Endothelial cell of umbilical vein (primary cell): Measurements from ENCODE around the gene TBCD. TPM values are rescaled to one million over a fixed set of nuclear protein-coding genes. Genes with fewer than 3 reads are reported as not detected.

Experiments
- BruUV-seq: library from RNA; stranded (reverse); fragments of 400-500 nt; replicated peaks from 2 replicates; lab custom pipeline; 2021; lab: Mats Ljungman, UMichigan
- CTCF ChIA-PET: fragments of 300-600, 350-600 bp; sonication (Branson Sonifier 250); formaldehyde crosslinking; loops from one replicate; lab custom pipeline; 2021; ENCODE audit warnings: antibody characterized with exemption, inconsistent platforms; lab: Charles Lee
- POLR2A ChIA-PET: fragments of 300-600, 350-600 bp; sonication (Branson Sonifier 250); formaldehyde crosslinking; loops from one replicate; lab custom pipeline; 2021; ENCODE audit warnings: antibody characterized with exemption, inconsistent platforms; lab: Charles Lee
- DNase-seq: peaks from one replicate; pipeline ENCODE4 v3.0.0-alpha.2; 2011; ENCODE audit warnings: low read depth, low spot score
- FAIRE-seq: peaks from 2 replicates; lab custom pipeline; 2011; peaks lifted over from hg19 to GRCh38; lab: Jason Lieb, UNC
- H2AFZ ChIP-seq: 2 replicates; pipeline ENCODE4 v1.6.0; 2012; ENCODE audit warnings: low read depth, low read length, control low read depth, inconsistent platforms
- H3K27ac ChIP-seq: 2 replicates; pipeline ENCODE4 v1.5.1; 2011; ENCODE audit warnings: low read depth, mild to moderate bottlenecking, control low read depth, low read length, moderate library complexity; ENCODE audit not compliant: insufficient read depth
- H3K27me3 ChIP-seq, 2 experiments: 2 replicates each; pipeline versions ENCODE4 v1.6.0 to v1.6.1; 2011; ENCODE audit warnings: low read length in 2 of 2, mixed read lengths in 1 of 2; ENCODE audit not compliant: control insufficient read depth in 2 of 2, insufficient read depth in 2 of 2
- H3K36me3 ChIP-seq, 2 experiments: 2 replicates in 1 of 2; 3 replicates in 1 of 2; pipeline ENCODE4 v1.5.1; 2011; ENCODE audit warnings: low read length in 2 of 2, mild to moderate bottlenecking in 1 of 2, moderate library complexity in 1 of 2; ENCODE audit not compliant: control insufficient read depth in 2 of 2, insufficient read depth in 2 of 2; ENCODE audit errors: extremely low read depth in 1 of 2
- H3K4me1 ChIP-seq: 3 replicates; pipeline ENCODE4 v1.5.1; 2011; ENCODE audit warnings: mild to moderate bottlenecking, low read length; ENCODE audit not compliant: control insufficient read depth, insufficient read depth; ENCODE audit errors: extremely low read depth
- H3K4me2 ChIP-seq: 2 replicates; pipeline ENCODE4 v1.6.1; 2011; ENCODE audit warnings: low read length, control low read depth, mixed read lengths; ENCODE audit not compliant: insufficient read depth
- H3K4me3 ChIP-seq, 3 experiments: fragments of 200-600 bp in 1 of 3; sonication (generic), shearing (Covaris generic) in 1 of 3; replicated peaks in 1 of 3; 2 replicates each; pipeline ENCODE4 v1.5.1; 2011 to 2016; ENCODE audit warnings: control low read depth in 3 of 3, low read length in 3 of 3, mild to moderate bottlenecking in 2 of 3, inconsistent platforms in 1 of 3, low read depth in 1 of 3, moderate library complexity in 1 of 3; ENCODE audit not compliant: insufficient read depth in 1 of 3
- H3K79me2 ChIP-seq: 2 replicates; pipeline ENCODE4 v1.6.0; 2012; ENCODE audit warnings: low read length, inconsistent platforms; ENCODE audit not compliant: control insufficient read depth, insufficient read depth
- H3K9ac ChIP-seq: replicated peaks from 2 replicates; pipeline ENCODE3; 2011; ENCODE audit warnings: low read length, control low read depth; ENCODE audit not compliant: insufficient read depth; ENCODE audit errors: extremely low read depth
- H3K9me1 ChIP-seq: replicated peaks from 3 replicates; pipeline ENCODE4 v1.6.0; 2011; ENCODE audit warnings: mild to moderate bottlenecking, low read length; ENCODE audit not compliant: control insufficient read depth, insufficient read depth; ENCODE audit errors: extremely low read depth
- H3K9me3 ChIP-seq: replicated peaks from 2 replicates; pipeline ENCODE4 v1.5.1; 2012; ENCODE audit warnings: low read length, inconsistent platforms; ENCODE audit not compliant: control insufficient read depth, insufficient read depth
- H4K20me1 ChIP-seq: replicated peaks from 2 replicates; pipeline ENCODE3; 2011; ENCODE audit warnings: mild to moderate bottlenecking, low read length; ENCODE audit not compliant: control insufficient read depth, insufficient read depth; ENCODE audit errors: extremely low read depth
- FOS ChIP-seq: IDR thresholded peaks from 2 replicates; pipeline ENCODE4 v1.6.1; 2011; ENCODE audit warnings: mild to moderate bottlenecking, low read length, moderate library complexity, borderline replicate concordance; ENCODE audit not compliant: insufficient read depth
- GATA2 ChIP-seq: IDR thresholded peaks from 2 replicates; pipeline ENCODE4 v1.7.0; 2011; ENCODE audit warnings: low read depth, mild to moderate bottlenecking, moderate library complexity, mixed read lengths, low read length; ENCODE audit not compliant: insufficient read length, insufficient read depth
- JUN ChIP-seq: IDR thresholded peaks from 2 replicates; pipeline ENCODE4 v1.6.1; 2011; ENCODE audit warnings: borderline replicate concordance, low read depth; ENCODE audit not compliant: insufficient read length, insufficient read depth
- POLR2AphosphoS5 ChIP-seq: IDR thresholded peaks from 2 replicates; pipeline ENCODE4 v1.6.1; 2012; ENCODE audit warnings: low read depth, mild to moderate bottlenecking, control low read depth, low read length, moderate library complexity; ENCODE audit not compliant: insufficient read depth
- dilution Hi-C: fragments of 300-500 bp; cut with MboI; formaldehyde crosslinking; loops from one replicate; pipeline ENCODE4 v1.15.0; 2019; ENCODE audit warnings: low sequenced_read_pairs; ENCODE audit not compliant: extremely low pct_ligation_motif_present
- intact Hi-C: fragments of 100-400 bp; cut with micrococcal nuclease; formaldehyde crosslinking; loops from one replicate; pipeline ENCODE4 v1.10.0; 2022
- polyA plus RNA-seq, 4 experiments: library from polyadenylated mRNA; depleted of rRNA in 3 of 4; stranded (reverse) in 3 of 4; unstranded in 1 of 4; fragments of >200 nt; gene quantifications; 2 replicates each; pipeline versions ENCODE4 v1.2.1 to v1.2.3, GENCODE V29; 2011 to 2012; ENCODE audit warnings: missing spikeins in 1 of 4
- total RNA-seq: library from RNA; stranded (reverse); gene quantifications from 2 replicates; pipeline ENCODE4 v1.2.3, GENCODE V29; 2021
- TF ChIP-seq, protein P1 (sequence below): IDR thresholded peaks from 2 replicates; pipeline ENCODE4 v1.6.1; 2011; ENCODE audit not compliant: insufficient read depth, insufficient read length
- TF ChIP-seq, protein P2 (sequence below), 2 donors: IDR thresholded peaks; 1 replicate in 1 of 2; 2 replicates in 1 of 2; pipeline ENCODE4 v1.5.1; 2011; ENCODE audit warnings: low read length in 2 of 2, mild to moderate bottlenecking in 2 of 2, moderate library complexity in 2 of 2, control low read depth in 1 of 2, inconsistent platforms in 1 of 2, low read depth in 1 of 2; ENCODE audit not compliant: insufficient read depth in 1 of 2; ENCODE audit errors: extremely low read depth in 1 of 2

The TBCD gene
- total and polyA plus RNA-seq, 2 donors (not counting 3 experiments of a cell fraction or from before 2014, with no cell fraction given), result 121 to 145 TPM

DNA sequence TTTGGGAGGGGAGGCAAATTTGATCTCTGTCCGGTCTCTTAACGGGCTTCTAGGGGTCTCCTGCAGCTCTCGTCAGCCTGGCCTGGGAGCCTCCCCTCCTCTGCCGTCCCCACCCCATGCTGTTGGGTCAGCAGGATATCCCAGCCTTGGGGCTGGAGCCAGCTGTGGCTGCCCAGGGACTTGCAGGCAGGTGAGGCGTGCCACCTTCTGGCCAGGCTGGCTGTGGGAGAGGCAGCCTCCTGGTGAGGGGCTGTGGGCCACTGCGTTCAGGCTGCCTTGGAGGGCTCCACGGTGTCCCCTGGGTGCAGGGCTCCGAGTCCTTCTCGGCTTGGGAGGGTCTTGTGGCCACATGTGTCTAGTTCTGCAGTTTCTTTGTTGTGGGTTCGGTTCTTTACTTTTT, 34.6 kb downstream of the TBCD start:
- no peak for DNase-seq
- H2AFZ ChIP-seq, result no peak overlapping the region
- H3K9ac ChIP-seq, result no peak overlapping the region
- intact Hi-C loops, result no loop called here
- H4K20me1 ChIP-seq, result no peaks in the 10 kb centered on the region
- dilution Hi-C loops, result no loop called here
- TF ChIP-seq GATA2 (no peak), JUN (no peak), POLR2AphosphoS5 (no peak), FOS (no peak)
- TF ChIP-seq, protein P1, sequence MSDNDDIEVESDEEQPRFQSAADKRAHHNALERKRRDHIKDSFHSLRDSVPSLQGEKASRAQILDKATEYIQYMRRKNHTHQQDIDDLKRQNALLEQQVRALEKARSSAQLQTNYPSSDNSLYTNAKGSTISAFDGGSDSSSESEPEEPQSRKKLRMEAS, result no peak
- TF ChIP-seq, protein P2, sequence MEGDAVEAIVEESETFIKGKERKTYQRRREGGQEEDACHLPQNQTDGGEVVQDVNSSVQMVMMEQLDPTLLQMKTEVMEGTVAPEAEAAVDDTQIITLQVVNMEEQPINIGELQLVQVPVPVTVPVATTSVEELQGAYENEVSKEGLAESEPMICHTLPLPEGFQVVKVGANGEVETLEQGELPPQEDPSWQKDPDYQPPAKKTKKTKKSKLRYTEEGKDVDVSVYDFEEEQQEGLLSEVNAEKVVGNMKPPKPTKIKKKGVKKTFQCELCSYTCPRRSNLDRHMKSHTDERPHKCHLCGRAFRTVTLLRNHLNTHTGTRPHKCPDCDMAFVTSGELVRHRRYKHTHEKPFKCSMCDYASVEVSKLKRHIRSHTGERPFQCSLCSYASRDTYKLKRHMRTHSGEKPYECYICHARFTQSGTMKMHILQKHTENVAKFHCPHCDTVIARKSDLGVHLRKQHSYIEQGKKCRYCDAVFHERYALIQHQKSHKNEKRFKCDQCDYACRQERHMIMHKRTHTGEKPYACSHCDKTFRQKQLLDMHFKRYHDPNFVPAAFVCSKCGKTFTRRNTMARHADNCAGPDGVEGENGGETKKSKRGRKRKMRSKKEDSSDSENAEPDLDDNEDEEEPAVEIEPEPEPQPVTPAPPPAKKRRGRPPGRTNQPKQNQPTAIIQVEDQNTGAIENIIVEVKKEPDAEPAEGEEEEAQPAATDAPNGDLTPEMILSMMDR (IDR thresholded peaks at IDR 0.05; ENCODE audit: extremely low read depth in 1 of 2, insufficient read depth in 1 of 2, low read depth in 1 of 2, low read length in 2 of 2), result no peak
- H3K9me3 ChIP-seq, result no peaks in the 10 kb centered on the region
- POLR2A ChIA-PET, result no interaction called here
- no peak for FAIRE-seq
- H3K27ac ChIP-seq, result no peak overlapping the region
- no peaks in the 10 kb centered on the region for H3K79me2 ChIP-seq
- H3K4me2 ChIP-seq, result no peak overlapping the region
- H3K36me3 ChIP-seq, result peaks cover 2 to 5% of the 10 kb centered on the region in 2 experiments
- no peak overlapping the region for H3K4me3 ChIP-seq
- no peaks in the 10 kb centered on the region for H3K27me3 ChIP-seq
- CTCF ChIA-PET, result no interaction called here
- BruUV-seq, result no TSS peak
- H3K4me1 ChIP-seq, result peaks cover 2% of the 10 kb centered on the region
- H3K9me1 ChIP-seq, result no peaks in the 10 kb centered on the region
